Measurements from ENCODE around the gene TMEM202. TPM values are rescaled to one million over a fixed set of nuclear protein-coding genes. Genes with fewer than 3 reads are reported as not detected.

TMEM202 gene
- total RNA-seq, 2 experiments from 2014 or later, result not detected

- H3K27ac ChIP-seq (ENCODE audit: low read depth, low read length, poor library complexity, severe bottlenecking), result no peak overlapping the region
- no peak overlapping the region for H2AFZ ChIP-seq (ENCODE audit: low read length)
- intact Hi-C loops (cut with micrococcal nuclease; ENCODE audit: unreplicated experiment), result no loop called here
- ChIA-PET POLR2A (no interaction called here), CTCF (ENCODE audit: unreplicated experiment) (no interaction called here)
- no TSS peak for BruUV-seq (replicated peaks)
- no peak for DNase-seq (ENCODE audit: low spot score)
- TF ChIP-seq EZH2phosphoT487 (IDR thresholded peaks at IDR 0.05; ENCODE audit: borderline replicate concordance, low read depth, low read length), result no peak
- H3K4me1 ChIP-seq (ENCODE audit: insufficient read depth, low read length, poor library complexity, severe bottlenecking), result no peaks in the 10 kb centered on the region
- no peaks in the 10 kb centered on the region for H3K79me2 ChIP-seq (ENCODE audit: insufficient read depth, low read depth, low read length)
- H4K20me1 ChIP-seq (ENCODE audit: insufficient read depth, low read length), result no peaks in the 10 kb centered on the region; the same call in 1 of the 2 replicates
- H3K4me2 ChIP-seq (ENCODE audit: low read length), result no peak overlapping the region
- peaks cover 36% of the 10 kb centered on the region for H3K36me3 ChIP-seq (ENCODE audit: insufficient read depth, low read length)
- no peaks in the 10 kb centered on the region for H3K9me2 ChIP-seq (ENCODE audit: insufficient read depth, low read length)
- no peak overlapping the region for H3K4me3 ChIP-seq (ENCODE audit: low read depth, low read length, poor library complexity, severe bottlenecking)
- no peaks in the 10 kb centered on the region for H3K9me3 ChIP-seq (ENCODE audit: low read length)
These were observed 40.0 kb upstream of the TMEM202 start for GRCh38 chr15:72358121-72358520.

- TF ChIP-seq EZH2phosphoT487 (IDR thresholded peaks at IDR 0.05; ENCODE audit: borderline replicate concordance, low read depth, low read length) (no peak), CTCF (conservative IDR thresholded peaks at IDR 0.05; ENCODE audit: low read length) (no peak)
- H3K9me3 ChIP-seq (ENCODE audit: low read length), result no peaks in the 10 kb centered on the region
- H3K79me2 ChIP-seq (ENCODE audit: insufficient read depth, low read depth, low read length), result no peaks in the 10 kb centered on the region
- no peak overlapping the region for H2AFZ ChIP-seq (ENCODE audit: low read length)
- no peaks in the 10 kb centered on the region for H3K4me1 ChIP-seq (ENCODE audit: insufficient read depth, low read length, poor library complexity, severe bottlenecking)
- intact Hi-C loops (cut with micrococcal nuclease; ENCODE audit: unreplicated experiment), result no loop called here
- H3K4me2 ChIP-seq (ENCODE audit: low read length), result no peak overlapping the region
- H3K36me3 ChIP-seq (ENCODE audit: insufficient read depth, low read length), result peaks cover 30% of the 10 kb centered on the region
- no peaks in the 10 kb centered on the region; the same call in 1 of the 2 replicates for H4K20me1 ChIP-seq (ENCODE audit: insufficient read depth, low read length)
- no peak overlapping the region for H3K27ac ChIP-seq (ENCODE audit: low read depth, low read length, poor library complexity, severe bottlenecking)
- ChIA-PET CTCF (ENCODE audit: unreplicated experiment) (no interaction called here), POLR2A (no interaction called here)
- DNase-seq (ENCODE audit: low spot score), result no peak
- no peaks in the 10 kb centered on the region for H3K9me2 ChIP-seq (ENCODE audit: insufficient read depth, low read length)
- no TSS peak for BruUV-seq (replicated peaks)
- H3K4me3 ChIP-seq (ENCODE audit: low read depth, low read length, poor library complexity, severe bottlenecking), result no peak overlapping the region
These were observed 39.4 kb upstream of the TMEM202 start for GRCh38 chr15:72358650-72359171.

GRCh38 chr15:72361176-72361575, 36.9 kb upstream of the TMEM202 start:
- Histone ChIP-seq H3K27ac (ENCODE audit: low read depth, low read length, poor library complexity, severe bottlenecking) (no peak overlapping the region), H3K9me3 (ENCODE audit: low read length) (no peaks in the 10 kb centered on the region), H3K9me2 (ENCODE audit: insufficient read depth, low read length) (no peaks in the 10 kb centered on the region), H3K4me2 (ENCODE audit: low read length) (no peak overlapping the region), H3K4me1 (ENCODE audit: insufficient read depth, low read length, poor library complexity, severe bottlenecking) (peaks cover 7% of the 10 kb centered on the region), H3K4me3 (ENCODE audit: low read depth, low read length, poor library complexity, severe bottlenecking) (no peak overlapping the region), H2AFZ (ENCODE audit: low read length) (no peak overlapping the region), H4K20me1 (ENCODE audit: insufficient read depth, low read length) (no peaks in the 10 kb centered on the region; the same call in 1 of the 2 replicates), H3K79me2 (ENCODE audit: insufficient read depth, low read depth, low read length) (no peaks in the 10 kb centered on the region), H3K36me3 (ENCODE audit: insufficient read depth, low read length) (peaks cover 6% of the 10 kb centered on the region; the same call in 1 of the 2 replicates)
- no peak for DNase-seq (ENCODE audit: low spot score)
- ChIA-PET CTCF (ENCODE audit: unreplicated experiment) (no interaction called here), POLR2A (interaction anchor here (1.5 kb wide), 1 partner anchor 9 kb away, joined by 3 read pairs; no protein-coding TSS in a partner anchor)
- TF ChIP-seq EZH2phosphoT487 (IDR thresholded peaks at IDR 0.05; ENCODE audit: borderline replicate concordance, low read depth, low read length) (no peak), CTCF (conservative IDR thresholded peaks at IDR 0.05; ENCODE audit: low read length) (no peak)
- intact Hi-C loops (cut with micrococcal nuclease; ENCODE audit: unreplicated experiment), result no loop called here
- no TSS peak for BruUV-seq (replicated peaks)
